SK-N-SH (cell line): ENCODE data around the gene ST6GALNAC1. TPM values are rescaled to one million over a fixed set of nuclear protein-coding genes. Genes with fewer than 3 reads are reported as not detected.
A peak's percentile ranks its signal among the peaks of the same experiment; 100 is the strongest.

Source experiments
- CTCF ChIA-PET: fragments of 300-600, 350-600 bp; formaldehyde crosslinking; extraction: SDS; loops from one replicate; lab custom pipeline; 2021; lab: Yijun Ruan, JAX
- POLR2A ChIA-PET: fragments of 350-600 bp; sonication (Branson Sonifier 250); formaldehyde crosslinking; extraction: SDS; loops from one replicate; lab custom pipeline; 2020; ENCODE audit warnings: antibody characterized with exemption, inconsistent platforms; lab: Yijun Ruan, JAX
- DNase-seq: peaks from one replicate; pipeline ENCODE4 v3.0.0; 2012
- H2AFZ ChIP-seq: fragments of 200-600 bp; sonication (generic); 2 replicates; pipeline ENCODE4 v1.8.1; 2016; ENCODE audit warnings: antibody characterized with exemption, mild to moderate bottlenecking, low read depth
- H3F3A ChIP-seq: fragments of 200-600 bp; sonication (generic); replicated peaks from 2 replicates; pipeline ENCODE3; 2016; ENCODE audit warnings: antibody characterized with exemption, mild to moderate bottlenecking; ENCODE audit not compliant: insufficient read depth
- H3K27ac ChIP-seq, 2 experiments: fragments of 200-500 bp in 1 of 2; fragments of 200-600 bp in 1 of 2; sonication (Bioruptor generic) in 1 of 2; sonication (generic), shearing (Covaris generic) in 1 of 2; 2 replicates each; pipeline versions ENCODE4 v1.5.1 to v1.6.1; 2014 to 2016; ENCODE audit warnings: low read depth in 2 of 2, inconsistent platforms in 1 of 2, low read length in 1 of 2, mild to moderate bottlenecking in 1 of 2, mixed read lengths in 1 of 2
- H3K27me3 ChIP-seq: fragments of 200-600 bp; sonication (generic), shearing (Covaris generic); 2 replicates; pipeline ENCODE4 v1.6.1; 2016; ENCODE audit warnings: mixed run types; ENCODE audit not compliant: insufficient read depth
- H3K36me3 ChIP-seq, 2 experiments: fragments of 200-500 bp in 1 of 2; fragments of 200-600 bp in 1 of 2; sonication (Bioruptor generic) in 1 of 2; sonication (generic) in 1 of 2; replicated peaks in 1 of 2; 2 replicates each; pipeline versions ENCODE3 to v1.5.1; 2014 to 2016; ENCODE audit warnings: low read length in 1 of 2, mild to moderate bottlenecking in 1 of 2; ENCODE audit not compliant: insufficient read depth in 2 of 2, control insufficient read depth in 1 of 2
- H3K4me1 ChIP-seq, 2 experiments: fragments of 200-500 bp in 1 of 2; fragments of 200-600 bp in 1 of 2; sonication (Bioruptor generic) in 1 of 2; sonication (generic), shearing (Covaris generic) in 1 of 2; 2 replicates each; pipeline versions ENCODE4 v1.5.1 to v1.6.1; 2014 to 2016; ENCODE audit warnings: low read depth in 1 of 2, low read length in 1 of 2, mixed run types in 1 of 2; ENCODE audit not compliant: insufficient read depth in 2 of 2, control insufficient read depth in 1 of 2
- H3K4me2 ChIP-seq: fragments of 200-600 bp; sonication (generic), shearing (Covaris generic); 2 replicates; pipeline ENCODE4 v1.6.1; 2017; ENCODE audit warnings: mixed run types
- H3K4me3 ChIP-seq, 2 experiments: fragments of 200-500 bp in 1 of 2; fragments of 200-600 bp in 1 of 2; sonication (Bioruptor generic) in 1 of 2; sonication (generic), shearing (Covaris generic) in 1 of 2; 2 replicates each; pipeline versions ENCODE4 v1.5.1 to v1.8.1; 2014 to 2016; ENCODE audit warnings: low read depth in 2 of 2, inconsistent platforms in 1 of 2, low read length in 1 of 2, mild to moderate bottlenecking in 1 of 2, mixed read lengths in 1 of 2, moderate library complexity in 1 of 2
- H3K79me2 ChIP-seq: fragments of 200-600 bp; sonication (generic); 2 replicates; pipeline ENCODE4 v1.8.1; 2017; ENCODE audit warnings: mild to moderate bottlenecking; ENCODE audit not compliant: insufficient read depth
- H3K9ac ChIP-seq: fragments of 200-600 bp; sonication (generic); 2 replicates; pipeline ENCODE4 v1.6.1; 2017; ENCODE audit warnings: mixed run types
- H3K9me2 ChIP-seq: fragments of 200-600 bp; sonication (generic); 2 replicates; pipeline ENCODE4 v1.6.1; 2017; ENCODE audit warnings: mixed run types
- H3K9me3 ChIP-seq: fragments of 200-600 bp; sonication (generic); 2 replicates; pipeline ENCODE4 v1.6.1; 2017; ENCODE audit warnings: mixed run types, mild to moderate bottlenecking, moderate library complexity
- H4K20me1 ChIP-seq: fragments of 200-600 bp; sonication (generic); 2 replicates; pipeline ENCODE4 v1.6.1; 2017; ENCODE audit warnings: mild to moderate bottlenecking, mixed run types; ENCODE audit not compliant: insufficient read depth
- CTCF ChIP-seq: fragments of 200-600 bp; sonication (generic); IDR thresholded peaks from 2 replicates; pipeline ENCODE4 v1.6.1; 2017; ENCODE audit warnings: antibody characterized with exemption, mild to moderate bottlenecking, moderate library complexity
- EP300 ChIP-seq, 2 experiments: IDR thresholded peaks; 2 replicates each; pipeline versions ENCODE4 v1.4.0 to v1.6.1; 2012; ENCODE audit warnings: borderline replicate concordance in 1 of 2, low read depth in 1 of 2, low read length in 1 of 2
- FOSL2 ChIP-seq: IDR thresholded peaks from 2 replicates; pipeline ENCODE4 v1.4.0; 2012; ENCODE audit warnings: low read depth, mild to moderate bottlenecking, moderate library complexity, borderline replicate concordance
- FOXJ3 ChIP-seq: sonication (generic); formaldehyde crosslinking; IDR thresholded peaks from 2 replicates; pipeline ENCODE4 v1.5.1; 2020; ENCODE audit warnings: mild to moderate bottlenecking, missing genetic modification reagents
- GATA2 ChIP-seq: sonication (generic); formaldehyde crosslinking; IDR thresholded peaks from 2 replicates; pipeline ENCODE4 v1.5.0; 2020; ENCODE audit warnings: mild to moderate bottlenecking, missing genetic modification reagents
- MEF2A ChIP-seq: IDR thresholded peaks from 2 replicates; pipeline ENCODE4 v1.4.0; 2012; ENCODE audit warnings: low read depth, borderline replicate concordance
- POLR2AphosphoS5 ChIP-seq: IDR thresholded peaks from 2 replicates; pipeline ENCODE4 v1.6.1; 2012; ENCODE audit warnings: low read depth, low read length
- RAD21 ChIP-seq: IDR thresholded peaks from 2 replicates; pipeline ENCODE4 v1.6.1; 2012; ENCODE audit warnings: mild to moderate bottlenecking, low read length
- SMC3 ChIP-seq: IDR thresholded peaks from 2 replicates; pipeline ENCODE4 v1.6.1; 2012; ENCODE audit warnings: low read depth, low read length, improper control_type of control experiment
- TEAD4 ChIP-seq: IDR thresholded peaks from 2 replicates; pipeline ENCODE4 v1.4.0; 2012; ENCODE audit warnings: mild to moderate bottlenecking, borderline replicate concordance; ENCODE audit not compliant: insufficient read depth
- YY1 ChIP-seq: IDR thresholded peaks from 2 replicates; pipeline ENCODE4 v1.4.0; 2012; ENCODE audit warnings: low read depth, mild to moderate bottlenecking
- ZBTB33 ChIP-seq: IDR thresholded peaks from 2 replicates; pipeline ENCODE4 v1.4.0; 2012; ENCODE audit warnings: low read depth, borderline replicate concordance
- WGBS: methylation state at CpG from one replicate; pipeline ENCODE4 v1.1.6; 2017; ENCODE audit warnings: low lambda C conversion rate; 5-methylcytosine and 5-hydroxymethylcytosine counted together
- polyA plus RNA-seq, 3 experiments: library from polyadenylated mRNA; depleted of rRNA; stranded (reverse); fragments of >200 nt; gene quantifications; 2 replicates each; pipeline ENCODE4 v1.2.3, GENCODE V29; 2012

Gene ST6GALNAC1
- polyA plus RNA-seq, 1 of the 3 experiments (the other 2 are of a cell fraction) = not detected

- TF ChIP-seq TEAD4 (no peak), CTCF (peak; percentile 99), GATA2 (no peak), FOSL2 (peak; percentile 56; the same call in 1 of the 2 replicates), SMC3 (peak; percentile 96), POLR2AphosphoS5 (peak; percentile 44; the same call in 1 of the 2 replicates), YY1 (no peak), RAD21 (peak; percentile 91)
Observed at GRCh38 chr17:76623271-76624146, 20.0 kb downstream of the ST6GALNAC1 start (continued).

GRCh38 chr17:76617838-76618237 lies 25.7 kb downstream of the ST6GALNAC1 start:
- H3K4me3 ChIP-seq = no peak overlapping the region
- no peaks in the 10 kb centered on the region for H3K9me2 ChIP-seq
- no peaks in the 10 kb centered on the region for H3K79me2 ChIP-seq
- TF ChIP-seq MEF2A (no peak), ZBTB33 (no peak), EP300 (IDR thresholded peaks at IDR 0.05; ENCODE audit: borderline replicate concordance in 1 of 2, low read depth in 1 of 2, low read length in 1 of 2) (no peak), FOXJ3 (CRISPR knock-in tag) (no peak)
- TF ChIP-seq, all 33 proteins: peak for 0
- H3K36me3 ChIP-seq = no peaks in the 10 kb centered on the region
- H3K27ac ChIP-seq = no peak overlapping the region
- no peaks in the 10 kb centered on the region for H3K27me3 ChIP-seq
- H3F3A ChIP-seq = peaks cover under 1% of the 10 kb centered on the region
- CTCF ChIA-PET = interaction anchor here (1.2 to 3.2 kb wide), 6 partner anchors 16 to 165 kb away, joined by 3 to 16 read pairs (median 7); partner anchors contain the start of gene UBE2O
- H4K20me1 ChIP-seq = no peaks in the 10 kb centered on the region
- H3K9ac ChIP-seq = no peak overlapping the region
- no peak overlapping the region for H3K4me2 ChIP-seq
- H3K9me3 ChIP-seq = no peaks in the 10 kb centered on the region
- POLR2A ChIA-PET = no interaction called here
- WGBS = 67% methylated on average over 2 of the region's 2 CpGs
- no peaks in the 10 kb centered on the region; a peak in 1 of 4 replicates for H3K4me1 ChIP-seq
- no peak overlapping the region for H2AFZ ChIP-seq
- no peak for DNase-seq
